Heart left ventricle (tissue), 16 donors: ENCODE data around the gene RTRAF. TPM values are rescaled to one million over a fixed set of nuclear protein-coding genes. Genes with fewer than 3 reads are reported as not detected.

Experiments used
- ATAC-seq, 4 donors: fragments of 200-7000 bp; cut with Tn5 transposase; one replicate each; pipeline ENCODE4 v1.9.1; 2020 to 2022; ENCODE audit warnings: moderate library complexity in 4 of 4, mild to moderate bottlenecking in 3 of 4, moderate number of reproducible peaks in 1 of 4
- DNase-seq, 5 donors: peaks; one replicate each; pipeline ENCODE4 v3.0.0-alpha.2; 2020
- H3K27ac ChIP-seq, 12 donors: fragments of 200-600 bp; sonication (generic) in 4 of 12; one replicate each; pipeline versions ENCODE4 v1.5.0 to v1.8.0; 2016 to 2022; ENCODE audit warnings: mild to moderate bottlenecking in 2 of 12
- H3K27me3 ChIP-seq, 9 donors: fragments of 200-600 bp; sonication (generic) in 2 of 9; one replicate each; pipeline versions ENCODE4 v1.5.1 to v1.8.0; 2016 to 2022; ENCODE audit warnings: mild to moderate bottlenecking in 3 of 9
- H3K36me3 ChIP-seq, 9 donors: fragments of 200-600 bp; sonication (generic) in 2 of 9; one replicate each; pipeline versions ENCODE4 v1.5.0 to v1.8.0; 2018 to 2022; ENCODE audit warnings: mild to moderate bottlenecking in 2 of 9
- H3K4me1 ChIP-seq, 12 donors: fragments of 200-600 bp; sonication (generic) in 4 of 12; one replicate each; pipeline versions ENCODE4 v1.5.0 to v1.8.0; 2016 to 2022; ENCODE audit warnings: mild to moderate bottlenecking in 3 of 12
- H3K4me3 ChIP-seq, 12 donors: fragments of 200-600 bp; sonication (generic) in 4 of 12; one replicate each; pipeline versions ENCODE4 v1.5.0 to v1.8.0; 2017 to 2022; ENCODE audit warnings: mild to moderate bottlenecking in 9 of 12, moderate library complexity in 4 of 12
- H3K9me3 ChIP-seq, 12 donors: fragments of 200-600 bp; sonication (generic) in 4 of 12; one replicate each; pipeline versions ENCODE4 v1.5.0 to v1.8.0; 2016 to 2022; ENCODE audit warnings: mild to moderate bottlenecking in 1 of 12
- POLR2A ChIP-seq, 2 donors: fragments of 450-650 bp; IDR thresholded peaks; one replicate each; pipeline ENCODE4 v1.6.1; 2017; ENCODE audit warnings: antibody characterized with exemption in 2 of 2, mild to moderate bottlenecking in 2 of 2, moderate library complexity in 2 of 2
- WGBS, 4 donors: extraction: QIAGEN DNeasy Blood & Tissue Kit in 2 of 4; methylation state at CpG; one replicate each; pipeline versions ENCODE4 v1.1.5 to v1.1.7; 2013 to 2018; 5-methylcytosine and 5-hydroxymethylcytosine counted together
- intact Hi-C, 10 donors: fragments of 100-400 bp; cut with DNase I; formaldehyde crosslinking; loops; one replicate each; pipeline versions ENCODE4 v1.11.1 to v1.14.2; 2022
- polyA plus RNA-seq, 2 donors: library from polyadenylated mRNA; stranded (reverse); fragments of 200-250 nt; gene quantifications; one replicate each; pipeline ENCODE4 v1.2.3, GENCODE V29; 2013
- total RNA-seq, 9 donors: library from RNA; depleted of rRNA in 2 of 9; stranded (reverse); fragments of >200 nt in 2 of 9; fragmentation: NEBNext Ultra II Directional in 3 of 9; extraction: Animal tissue kit (Norgen Biotek cat#: 25700) in 3 of 9; gene quantifications; one replicate each; pipeline versions ENCODE4 v1.1.0 to v1.2.4, GENCODE V29; 2016 to 2023
- TF ChIP-seq, protein P1 (sequence below), 12 donors: fragments of 200-600 bp; sonication (generic) in 4 of 12; IDR thresholded peaks; one replicate each; pipeline versions ENCODE4 v1.5.0 to v1.8.0; 2018 to 2022; ENCODE audit warnings: antibody characterized with exemption in 12 of 12, mild to moderate bottlenecking in 5 of 12
- donor health status: ischemic (EF 13 %, LVEDD 7.1; RV severe dilation, severe dysfunction).
- donor health status: healthy with polysubstance abuse.
- donor health status: DM: no; HTN: yes; CAD: no.
- donor health status: DM: no; HTN: no; CAD: no.
- donor health status: ischemic (EF 25% LVEDD 6.9; RV normal size, moderate dysfunction).
- donor health status: ischemic (EF 25% LVEDD 5.7; RV mildly dilated, moderate dysfunction).
- donor health status: healthy.
- donor health status: DM: yes; HTN: yes; CAD: no.
- donor health status: ischemic (EF 35%, LVEDD 5.7; RV mildly dilated, moderate dysfunction).
- donor health status: nonischemic (EF 11% LVEDD 7.7; RV severe dilation, severe dysfunction).
- donor health status: DM: yes; HTN: yes; CAD: no.
- donor health status: PGD.
- donor health status: ischemic (EF 29% LVEDD 5.4; RV normal size, mild dysfunction).
- donor health status: nonischemic (EF 23%, LVEDD 6.1; RV moderate dilation, normal function).

RTRAF gene
- total and polyA plus RNA-seq, 11 donors, result 72.9 to 272 (median 193) TPM

DNA sequence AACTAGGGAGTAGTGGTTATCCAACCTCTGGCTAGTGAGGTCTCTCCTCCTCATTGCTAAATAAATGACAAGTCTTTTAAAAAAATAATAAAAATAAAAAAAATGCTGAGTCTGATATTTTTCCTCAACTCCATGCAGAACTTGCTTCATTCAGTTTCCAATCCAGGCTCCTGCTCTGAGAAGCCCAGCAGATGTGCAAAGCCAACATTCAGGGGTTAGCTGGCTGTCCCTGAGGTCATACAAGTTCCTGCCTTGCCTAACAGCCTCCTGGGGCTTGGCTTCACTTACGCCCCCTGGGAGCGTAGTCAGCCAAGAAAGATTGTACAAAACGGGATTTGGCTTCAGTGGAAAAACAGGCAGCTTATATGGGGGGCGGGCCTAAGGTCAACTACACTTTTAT, 23.3 kb downstream of the RTRAF start:
- intact Hi-C loops, result loop anchor here in 7 of 10 donors (2.0 to 5.0 kb wide), 4 partner anchors 35 to 56 kb away; partner anchors contain the start of gene NID2 (in 4 of the 7)
- WGBS, 4 donors, result 5 to 22% (median 18%) methylated on average over 4 of the region's 4 CpGs
- DNase-seq (peak; percentile 67 to 87 (median 78)), ATAC-seq (peak in 3 of 4 donors; percentile 24 to 50 (median 43))
- H3K27ac ChIP-seq, result peak overlapping the region in 11 of 12 donors; percentile 50 to 86 (median 77)
- peaks cover 22 to 81% (median 54%) of the 10 kb centered on the region in 12 donors for H3K4me1 ChIP-seq
- H3K36me3 ChIP-seq, result peaks cover 0 to 71% (median 48%) of the 10 kb centered on the region in 9 donors
- no peak overlapping the region for H3K4me3 ChIP-seq
- H3K9me3 ChIP-seq, result no peaks in the 10 kb centered on the region
- TF ChIP-seq, protein P1, sequence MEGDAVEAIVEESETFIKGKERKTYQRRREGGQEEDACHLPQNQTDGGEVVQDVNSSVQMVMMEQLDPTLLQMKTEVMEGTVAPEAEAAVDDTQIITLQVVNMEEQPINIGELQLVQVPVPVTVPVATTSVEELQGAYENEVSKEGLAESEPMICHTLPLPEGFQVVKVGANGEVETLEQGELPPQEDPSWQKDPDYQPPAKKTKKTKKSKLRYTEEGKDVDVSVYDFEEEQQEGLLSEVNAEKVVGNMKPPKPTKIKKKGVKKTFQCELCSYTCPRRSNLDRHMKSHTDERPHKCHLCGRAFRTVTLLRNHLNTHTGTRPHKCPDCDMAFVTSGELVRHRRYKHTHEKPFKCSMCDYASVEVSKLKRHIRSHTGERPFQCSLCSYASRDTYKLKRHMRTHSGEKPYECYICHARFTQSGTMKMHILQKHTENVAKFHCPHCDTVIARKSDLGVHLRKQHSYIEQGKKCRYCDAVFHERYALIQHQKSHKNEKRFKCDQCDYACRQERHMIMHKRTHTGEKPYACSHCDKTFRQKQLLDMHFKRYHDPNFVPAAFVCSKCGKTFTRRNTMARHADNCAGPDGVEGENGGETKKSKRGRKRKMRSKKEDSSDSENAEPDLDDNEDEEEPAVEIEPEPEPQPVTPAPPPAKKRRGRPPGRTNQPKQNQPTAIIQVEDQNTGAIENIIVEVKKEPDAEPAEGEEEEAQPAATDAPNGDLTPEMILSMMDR (IDR thresholded peaks at IDR 0.05), result peak in 1 of 12 donors; percentile 13
- TF ChIP-seq POLR2A (IDR thresholded peaks at IDR 0.05), result no peak
- no peaks in the 10 kb centered on the region for H3K27me3 ChIP-seq

DNA sequence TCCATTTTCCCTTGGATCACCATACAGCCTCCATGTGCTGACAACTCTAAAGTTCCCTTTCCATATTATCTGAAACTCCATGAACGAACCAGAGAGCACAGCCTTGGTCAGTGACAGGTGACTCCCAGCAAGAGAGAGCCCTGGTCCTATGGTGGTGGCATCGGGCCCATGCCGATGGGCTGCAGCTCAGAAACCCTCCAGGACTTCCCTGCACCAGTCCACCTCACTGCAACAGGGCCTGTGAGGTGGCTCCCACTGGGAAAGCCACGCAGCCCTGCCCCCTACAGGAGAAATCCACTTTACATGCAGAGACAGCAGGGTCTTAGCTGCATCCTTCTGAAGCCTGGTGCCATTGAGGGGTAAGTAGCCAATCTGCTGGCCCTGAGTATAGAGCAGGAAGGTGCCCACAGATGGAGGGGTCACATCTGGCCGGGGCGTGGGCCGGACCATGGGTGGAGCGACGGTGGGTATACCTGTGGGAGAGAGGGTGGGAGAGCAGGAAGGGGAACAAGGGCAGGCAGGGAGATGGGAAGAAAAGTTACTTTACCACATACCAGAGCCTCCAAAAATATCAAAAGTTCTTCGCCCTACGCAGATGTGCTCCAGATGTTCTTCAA, 24.7 kb downstream of the RTRAF start:
- H3K36me3 ChIP-seq, result peaks cover 0 to 71% (median 47%) of the 10 kb centered on the region in 9 donors
- H3K4me1 ChIP-seq, result peaks cover 22 to 95% (median 66%) of the 10 kb centered on the region in 12 donors
- WGBS, 4 donors, result 35 to 48% (median 41%) methylated on average over 11 of the region's 11 CpGs
- intact Hi-C loops, result loop anchor here in 8 of 10 donors (2.0 to 5.0 kb wide), 4 partner anchors 33 to 55 kb away; partner anchors contain the start of gene NID2 (in 5 of the 8)
- H3K27me3 ChIP-seq, result no peaks in the 10 kb centered on the region
- DNase-seq, result no peak
- peak; percentile 10 to 37 (median 20) for ATAC-seq
- H3K4me3 ChIP-seq, result no peak overlapping the region
- H3K9me3 ChIP-seq, result no peaks in the 10 kb centered on the region
- H3K27ac ChIP-seq, result peak overlapping the region; percentile 50 to 86 (median 76)
- TF ChIP-seq, protein P1 (IDR thresholded peaks at IDR 0.05), result peak in 6 of 12 donors; percentile 10 to 39 (median 22)
- no peak for TF ChIP-seq POLR2A (IDR thresholded peaks at IDR 0.05)

DNA sequence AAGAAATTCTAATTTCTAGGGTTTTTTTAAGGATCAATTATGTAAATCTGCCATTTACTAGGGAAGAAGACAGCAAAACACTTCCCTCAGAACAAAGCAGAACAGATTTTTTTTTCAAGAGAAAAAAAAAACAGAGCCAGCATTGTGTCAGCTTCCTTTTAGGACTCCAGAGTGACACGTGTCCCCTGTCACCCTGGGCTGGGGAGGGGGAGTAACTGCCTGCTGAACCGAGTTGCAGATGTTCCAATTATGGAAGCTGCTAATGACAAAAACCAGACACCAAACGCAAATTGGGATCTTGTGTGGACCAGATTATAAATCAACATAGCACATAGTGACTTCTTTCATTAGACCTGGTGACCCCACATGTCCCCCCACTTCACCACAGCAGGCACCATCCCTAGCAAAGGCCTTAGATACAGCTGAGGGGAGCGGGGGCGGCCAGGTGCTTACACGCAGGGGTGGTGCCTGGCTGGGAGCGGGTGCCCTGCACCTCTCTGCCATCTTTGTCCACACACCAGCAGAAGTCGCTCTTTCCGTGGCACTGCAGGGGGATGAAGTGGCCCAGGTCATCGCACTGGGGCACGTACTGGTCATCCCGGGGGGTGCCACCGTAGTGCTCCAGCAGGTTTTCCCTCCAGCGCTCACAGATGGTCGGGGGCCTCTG, 25.4 kb downstream of the RTRAF start:
- DNase-seq, result peak; percentile 65 to 85 (median 80)
- no peak overlapping the region for H3K4me3 ChIP-seq
- peak; percentile 71 to 89 (median 81) for ATAC-seq
- intact Hi-C loops, result loop anchor here in 8 of 10 donors (2.0 to 5.0 kb wide), 4 partner anchors 33 to 54 kb away; partner anchors contain the start of gene NID2 (in 5 of the 8)
- TF ChIP-seq, protein P1 (IDR thresholded peaks at IDR 0.05), result peak in 1 of 12 donors; percentile 7
- TF ChIP-seq POLR2A (IDR thresholded peaks at IDR 0.05), result no peak
- no peaks in the 10 kb centered on the region for H3K27me3 ChIP-seq
- no peaks in the 10 kb centered on the region for H3K9me3 ChIP-seq
- peaks cover 22 to 98% (median 71%) of the 10 kb centered on the region in 12 donors for H3K4me1 ChIP-seq
- 43 to 65% (median 51%) methylated on average over 15 of the region's 15 CpGs for WGBS, 4 donors
- peak overlapping the region; percentile 50 to 86 (median 76) for H3K27ac ChIP-seq
- H3K36me3 ChIP-seq, result peaks cover 0 to 70% (median 48%) of the 10 kb centered on the region in 9 donors
